Activated T-cell treated with anti-CD3 and anti-CD28 coated beads, Interleukin-2, amount 50 U/mL, for 24 hours (primary cell): ENCODE data around the gene COQ8A.
"Not testable (repeated sequence)": the region's sequence is repeated elsewhere in the genome, so short reads cannot be mapped to it uniquely, and the experiment has no call there.

Experiments used
- DNase-seq: peaks from one replicate; pipeline ENCODE4 v3.0.0-alpha.2; 2020
- H3K27ac Mint-ChIP-seq: 2 replicates; pipeline ENCODE4 v1.8.0; 2020; ENCODE audit warnings: mild to moderate bottlenecking, mixed read lengths
- H3K27me3 Mint-ChIP-seq: 2 replicates; pipeline ENCODE4 v1.8.0; 2020; ENCODE audit warnings: mixed read lengths
- H3K36me3 Mint-ChIP-seq: 2 replicates; pipeline ENCODE4 v1.8.0; 2020; ENCODE audit warnings: low read depth, mixed read lengths
- H3K4me1 Mint-ChIP-seq: 2 replicates; pipeline ENCODE4 v1.8.0; 2020; ENCODE audit warnings: low read depth, mixed read lengths
- H3K4me3 Mint-ChIP-seq: 2 replicates; pipeline ENCODE4 v1.8.0; 2020; ENCODE audit warnings: mild to moderate bottlenecking, moderate library complexity, mixed read lengths
- H3K9me3 Mint-ChIP-seq: 2 replicates; pipeline ENCODE4 v1.8.0; 2020; ENCODE audit warnings: mixed read lengths

The COQ8A gene

GRCh38 chr1:226908913-226909312, 31.2 kb upstream of the COQ8A start:
- H3K27ac Mint-ChIP-seq = no peak overlapping the region
- no peaks in the 10 kb centered on the region for H3K9me3 Mint-ChIP-seq

GRCh38 chr1:226912587-226913176, 27.4 kb upstream of the COQ8A start:
- peak; percentile 55 for DNase-seq
- H3K27ac Mint-ChIP-seq = no peak overlapping the region
- no peaks in the 10 kb centered on the region for H3K36me3 Mint-ChIP-seq
- no peaks in the 10 kb centered on the region for H3K27me3 Mint-ChIP-seq
- H3K4me1 Mint-ChIP-seq = peaks cover 2% of the 10 kb centered on the region
- H3K9me3 Mint-ChIP-seq = no peaks in the 10 kb centered on the region
- H3K4me3 Mint-ChIP-seq = no peak overlapping the region

More at GRCh38 chr1:226908913-226909312, 31.2 kb upstream of the COQ8A start:
- Mint-ChIP-seq H3K4me1 (no peaks in the 10 kb centered on the region), H3K4me3 (no peak overlapping the region), H3K36me3 (no peaks in the 10 kb centered on the region), H3K27me3 (no peaks in the 10 kb centered on the region)
- no peak for DNase-seq

GRCh38 chr1:226915672-226915995, 24.5 kb upstream of the COQ8A start:
- Mint-ChIP-seq H3K27ac (no peak overlapping the region), H3K36me3 (no peaks in the 10 kb centered on the region), H3K9me3 (no peaks in the 10 kb centered on the region), H3K4me1 (peaks cover 2% of the 10 kb centered on the region), H3K4me3 (no peak overlapping the region), H3K27me3 (no peaks in the 10 kb centered on the region)
- DNase-seq = no peak

- no peaks in the 10 kb centered on the region for H3K36me3 Mint-ChIP-seq
- DNase-seq = no peak
- H3K9me3 Mint-ChIP-seq = no peaks in the 10 kb centered on the region
- H3K27me3 Mint-ChIP-seq = no peaks in the 10 kb centered on the region
- H3K27ac Mint-ChIP-seq = no peak overlapping the region
- peaks cover 2% of the 10 kb centered on the region for H3K4me1 Mint-ChIP-seq
- no peak overlapping the region for H3K4me3 Mint-ChIP-seq
Observed at GRCh38 chr1:226916497-226916896, 23.6 kb upstream of the COQ8A start.

GRCh38 chr1:226919587-226919986, 20.5 kb upstream of the COQ8A start:
- Mint-ChIP-seq H3K4me1 (peaks cover 2% of the 10 kb centered on the region), H3K27me3 (no peaks in the 10 kb centered on the region), H3K27ac (no peak overlapping the region), H3K9me3 (no peaks in the 10 kb centered on the region), H3K4me3 (no peak overlapping the region), H3K36me3 (no peaks in the 10 kb centered on the region)
- DNase-seq = no peak

- no peaks in the 10 kb centered on the region for H3K27me3 Mint-ChIP-seq
- H3K4me1 Mint-ChIP-seq = peaks cover 2% of the 10 kb centered on the region
- no peaks in the 10 kb centered on the region for H3K36me3 Mint-ChIP-seq
- no peak overlapping the region for H3K4me3 Mint-ChIP-seq
- no peaks in the 10 kb centered on the region for H3K9me3 Mint-ChIP-seq
- H3K27ac Mint-ChIP-seq = no peak overlapping the region
- no peak for DNase-seq
Observed at GRCh38 chr1:226919995-226920394, 20.1 kb upstream of the COQ8A start.

- no peaks in the 10 kb centered on the region for H3K9me3 Mint-ChIP-seq
- H3K27me3 Mint-ChIP-seq = no peaks in the 10 kb centered on the region
- no peak for DNase-seq
- no peaks in the 10 kb centered on the region for H3K4me1 Mint-ChIP-seq
- H3K36me3 Mint-ChIP-seq = no peaks in the 10 kb centered on the region
- no peak overlapping the region for H3K4me3 Mint-ChIP-seq
- H3K27ac Mint-ChIP-seq = no peak overlapping the region
Observed at GRCh38 chr1:226920446-226920894, 19.6 kb upstream of the COQ8A start.

GRCh38 chr1:226921504-226921903, 18.6 kb upstream of the COQ8A start:
- no peak overlapping the region for H3K4me3 Mint-ChIP-seq
- no peak overlapping the region for H3K27ac Mint-ChIP-seq
- H3K27me3 Mint-ChIP-seq = no peaks in the 10 kb centered on the region
- no peak for DNase-seq
- H3K36me3 Mint-ChIP-seq = no peaks in the 10 kb centered on the region
- H3K9me3 Mint-ChIP-seq = no peaks in the 10 kb centered on the region
- no peaks in the 10 kb centered on the region for H3K4me1 Mint-ChIP-seq

GRCh38 chr1:226929260-226930111, 10.6 kb upstream of the COQ8A start:
- not testable (repeated sequence) for DNase-seq, H3K27ac Mint-ChIP-seq, H3K4me3 Mint-ChIP-seq, H3K36me3 Mint-ChIP-seq, H3K27me3 Mint-ChIP-seq, H3K4me1 Mint-ChIP-seq, H3K9me3 Mint-ChIP-seq

GRCh38 chr1:226934483-226935237, 5.4 kb upstream of the COQ8A start:
- Mint-ChIP-seq H3K9me3 (peaks cover 17% of the 10 kb centered on the region), H3K27me3 (no peaks in the 10 kb centered on the region), H3K36me3 (peaks cover 3% of the 10 kb centered on the region), H3K27ac (no peak overlapping the region), H3K4me1 (peaks cover 21% of the 10 kb centered on the region), H3K4me3 (no peak overlapping the region)
- DNase-seq = no peak

GRCh38 chr1:226937940-226938725, 2.0 kb upstream of the COQ8A start:
- H3K4me3 Mint-ChIP-seq = peak overlapping the region; percentile 84
- H3K4me1 Mint-ChIP-seq = peaks cover 38% of the 10 kb centered on the region
- H3K9me3 Mint-ChIP-seq = peaks cover 15% of the 10 kb centered on the region
- peaks cover 7% of the 10 kb centered on the region for H3K36me3 Mint-ChIP-seq
- no peak for DNase-seq
- no peaks in the 10 kb centered on the region for H3K27me3 Mint-ChIP-seq
- peak overlapping the region; percentile 92 for H3K27ac Mint-ChIP-seq

GRCh38 chr1:226938903-226939437, 1.1 kb upstream of the COQ8A start:
- Mint-ChIP-seq H3K36me3 (peaks cover 7% of the 10 kb centered on the region), H3K27me3 (no peaks in the 10 kb centered on the region), H3K4me1 (peaks cover 46% of the 10 kb centered on the region), H3K9me3 (peaks cover 14% of the 10 kb centered on the region), H3K27ac (peak overlapping the region; percentile 92), H3K4me3 (peak overlapping the region; percentile 84)
- no peak for DNase-seq

GRCh38 chr1:226939438-226940028, 561 bp upstream of the COQ8A start:
- peak overlapping the region; percentile 84 for H3K4me3 Mint-ChIP-seq
- peaks cover 52% of the 10 kb centered on the region for H3K4me1 Mint-ChIP-seq
- H3K9me3 Mint-ChIP-seq = peaks cover 11% of the 10 kb centered on the region
- H3K36me3 Mint-ChIP-seq = peaks cover 5% of the 10 kb centered on the region
- peak overlapping the region; percentile 92 for H3K27ac Mint-ChIP-seq
- no peaks in the 10 kb centered on the region for H3K27me3 Mint-ChIP-seq
- no peak for DNase-seq

GRCh38 chr1:226940806-226941067, 643 bp downstream of the COQ8A start:
- peak overlapping the region; percentile 84 for H3K4me3 Mint-ChIP-seq
- H3K27me3 Mint-ChIP-seq = no peaks in the 10 kb centered on the region
- DNase-seq = no peak
- peaks cover 63% of the 10 kb centered on the region for H3K4me1 Mint-ChIP-seq
- H3K27ac Mint-ChIP-seq = peak overlapping the region; percentile 92
- H3K9me3 Mint-ChIP-seq = no peaks in the 10 kb centered on the region
- peaks cover 7% of the 10 kb centered on the region for H3K36me3 Mint-ChIP-seq
